ENCODE measurements around the gene CXCL3. TPM values are rescaled to one million over a fixed set of nuclear protein-coding genes. Genes with fewer than 3 reads are reported as not detected.

CXCL3 gene
- polyA plus RNA-seq, 1 donor (not counting 4 experiments of a cell fraction or from before 2014, with no cell fraction given): 10.8 TPM

DNA sequence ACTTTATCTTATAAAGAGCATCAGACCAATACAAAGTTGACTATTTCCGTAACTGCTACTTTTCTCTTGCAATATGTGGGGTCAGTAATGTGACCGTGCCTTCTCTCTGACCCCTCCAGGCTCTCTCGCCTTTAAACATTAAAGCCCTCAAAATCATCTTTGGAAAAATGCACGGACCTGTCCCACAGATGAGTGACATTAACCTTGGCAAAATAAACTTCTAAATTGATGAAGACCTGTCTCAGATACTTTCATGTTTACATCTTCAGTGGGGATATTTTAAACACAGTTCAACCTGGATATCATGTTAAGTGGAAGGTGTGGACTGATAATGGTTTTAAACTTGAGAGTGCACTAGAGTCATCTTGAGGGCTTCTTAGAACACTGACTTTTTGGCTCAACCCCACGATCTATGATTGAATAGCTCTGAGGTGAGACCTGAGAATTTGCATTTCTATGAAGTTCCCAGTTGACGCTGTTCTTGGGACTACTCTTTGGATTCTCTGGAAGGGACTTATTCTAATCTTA is 26.7 kb upstream of the CXCL3 start:
- DNase-seq (ENCODE audit: low read depth, low spot score) (no peak), FAIRE-seq (no peak)
- dilution Hi-C loops (cut with MboI; ENCODE audit: extremely low pct_ligation_motif_present, low sequenced_read_pairs): no loop called here
- Histone ChIP-seq H3K9me1 (ENCODE audit: control insufficient read depth, extremely low read depth, insufficient read depth, low read length) (no peaks in the 10 kb centered on the region), H2AFZ (ENCODE audit: control insufficient read depth, low read length) (no peak overlapping the region), H3K36me3 (ENCODE audit: control insufficient read depth in 2 of 2, extremely low read depth in 1 of 2, insufficient read depth in 2 of 2, low read length in 2 of 2) (no peaks in the 10 kb centered on the region), H3K4me1 (ENCODE audit: control insufficient read depth, extremely low read depth, insufficient read depth, low read length) (no peaks in the 10 kb centered on the region), H3K4me3 (ENCODE audit: control insufficient read depth in 2 of 3, extremely low read depth in 1 of 3, insufficient read depth in 2 of 3, low read depth in 1 of 3, low read length in 3 of 3) (no peak overlapping the region), H3K9ac (ENCODE audit: control insufficient read depth, extremely low read depth, insufficient read depth, low read length) (no peak overlapping the region), H3K27me3 (ENCODE audit: control insufficient read depth, extremely low read depth, insufficient read depth, low read length) (no peaks in the 10 kb centered on the region), H3K4me2 (ENCODE audit: control insufficient read depth, extremely low read depth, insufficient read depth, low read depth, low read length) (no peak overlapping the region), H3K27ac (ENCODE audit: control insufficient read depth, insufficient read depth, low read length) (no peak overlapping the region), H4K20me1 (ENCODE audit: control insufficient read depth, extremely low read depth, insufficient read depth, low read length) (no peaks in the 10 kb centered on the region), H3K9me3 (ENCODE audit: control insufficient read depth, low read depth, low read length) (no peaks in the 10 kb centered on the region), H3K79me2 (ENCODE audit: control insufficient read depth, insufficient read depth, low read length) (no peaks in the 10 kb centered on the region)
- TF ChIP-seq, protein P1, sequence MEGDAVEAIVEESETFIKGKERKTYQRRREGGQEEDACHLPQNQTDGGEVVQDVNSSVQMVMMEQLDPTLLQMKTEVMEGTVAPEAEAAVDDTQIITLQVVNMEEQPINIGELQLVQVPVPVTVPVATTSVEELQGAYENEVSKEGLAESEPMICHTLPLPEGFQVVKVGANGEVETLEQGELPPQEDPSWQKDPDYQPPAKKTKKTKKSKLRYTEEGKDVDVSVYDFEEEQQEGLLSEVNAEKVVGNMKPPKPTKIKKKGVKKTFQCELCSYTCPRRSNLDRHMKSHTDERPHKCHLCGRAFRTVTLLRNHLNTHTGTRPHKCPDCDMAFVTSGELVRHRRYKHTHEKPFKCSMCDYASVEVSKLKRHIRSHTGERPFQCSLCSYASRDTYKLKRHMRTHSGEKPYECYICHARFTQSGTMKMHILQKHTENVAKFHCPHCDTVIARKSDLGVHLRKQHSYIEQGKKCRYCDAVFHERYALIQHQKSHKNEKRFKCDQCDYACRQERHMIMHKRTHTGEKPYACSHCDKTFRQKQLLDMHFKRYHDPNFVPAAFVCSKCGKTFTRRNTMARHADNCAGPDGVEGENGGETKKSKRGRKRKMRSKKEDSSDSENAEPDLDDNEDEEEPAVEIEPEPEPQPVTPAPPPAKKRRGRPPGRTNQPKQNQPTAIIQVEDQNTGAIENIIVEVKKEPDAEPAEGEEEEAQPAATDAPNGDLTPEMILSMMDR (optimal IDR thresholded peaks at IDR 0.05 in 1 of 3, IDR thresholded peaks at IDR 0.05 in 1 of 3, conservative IDR thresholded peaks at IDR 0.05 in 1 of 3; ENCODE audit: extremely low read depth in 1 of 3, insufficient read depth in 2 of 3, low read length in 3 of 3): no peak
- TF ChIP-seq EZH2 (IDR thresholded peaks at IDR 0.05; ENCODE audit: low read length): no peak

DNA sequence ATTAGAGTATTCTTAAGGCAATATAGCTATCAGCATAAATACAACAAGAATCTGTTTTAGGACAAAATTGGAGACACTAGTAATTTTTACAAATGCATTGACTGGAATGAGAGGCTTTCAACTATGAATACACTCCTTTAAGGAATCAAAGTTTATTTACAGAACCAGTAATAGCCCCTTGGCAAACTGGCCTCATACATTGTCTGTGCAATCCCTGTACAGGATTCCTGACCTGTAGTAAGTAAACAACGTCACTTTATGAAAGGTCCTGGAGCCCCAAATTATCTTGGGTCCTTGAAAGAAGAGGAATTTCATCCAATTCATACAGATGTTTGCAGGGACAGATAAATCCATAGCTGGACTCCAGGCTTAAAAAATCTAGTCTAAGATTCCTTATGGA is 25.4 kb upstream of the CXCL3 start:
- no peaks in the 10 kb centered on the region for H3K4me1 ChIP-seq (ENCODE audit: control insufficient read depth, extremely low read depth, insufficient read depth, low read length)
- H3K27me3 ChIP-seq (ENCODE audit: control insufficient read depth, extremely low read depth, insufficient read depth, low read length): no peaks in the 10 kb centered on the region
- no peak overlapping the region for H3K4me2 ChIP-seq (ENCODE audit: control insufficient read depth, extremely low read depth, insufficient read depth, low read depth, low read length)
- H3K9ac ChIP-seq (ENCODE audit: control insufficient read depth, extremely low read depth, insufficient read depth, low read length): no peak overlapping the region
- no peak for TF ChIP-seq EZH2 (IDR thresholded peaks at IDR 0.05; ENCODE audit: low read length)
- TF ChIP-seq, protein P1 (optimal IDR thresholded peaks at IDR 0.05 in 1 of 3, IDR thresholded peaks at IDR 0.05 in 1 of 3, conservative IDR thresholded peaks at IDR 0.05 in 1 of 3; ENCODE audit: extremely low read depth in 1 of 3, insufficient read depth in 2 of 3, low read length in 3 of 3): no peak
- no peaks in the 10 kb centered on the region for H3K9me3 ChIP-seq (ENCODE audit: control insufficient read depth, low read depth, low read length)
- no peaks in the 10 kb centered on the region for H3K79me2 ChIP-seq (ENCODE audit: control insufficient read depth, insufficient read depth, low read length)
- no peaks in the 10 kb centered on the region for H3K9me1 ChIP-seq (ENCODE audit: control insufficient read depth, extremely low read depth, insufficient read depth, low read length)
- H4K20me1 ChIP-seq (ENCODE audit: control insufficient read depth, extremely low read depth, insufficient read depth, low read length): no peaks in the 10 kb centered on the region
- H2AFZ ChIP-seq (ENCODE audit: control insufficient read depth, low read length): no peak overlapping the region
- DNase-seq (ENCODE audit: low read depth, low spot score) (no peak), FAIRE-seq (peak; percentile 5)
- H3K27ac ChIP-seq (ENCODE audit: control insufficient read depth, insufficient read depth, low read length): no peak overlapping the region
- dilution Hi-C loops (cut with MboI; ENCODE audit: extremely low pct_ligation_motif_present, low sequenced_read_pairs): no loop called here
- no peaks in the 10 kb centered on the region for H3K36me3 ChIP-seq (ENCODE audit: control insufficient read depth in 2 of 2, extremely low read depth in 1 of 2, insufficient read depth in 2 of 2, low read length in 2 of 2)
- H3K4me3 ChIP-seq (ENCODE audit: control insufficient read depth in 2 of 3, extremely low read depth in 1 of 3, insufficient read depth in 2 of 3, low read depth in 1 of 3, low read length in 3 of 3): no peak overlapping the region

Measured in keratinocyte (primary cell).